Activated T-cell treated with anti-CD3 and anti-CD28 coated beads for 48 hours (primary cell): Measurements from ENCODE around the gene OR51D1.

Experiments used
- DNase-seq: peaks from one replicate; pipeline ENCODE4 v3.0.0-alpha.2; 2020; ENCODE audit warnings: low read depth

The OR51D1 gene

GRCh38 chr11:4645974-4646373, 8.7 kb downstream of the OR51D1 start:
- no peak for DNase-seq

- no peak for DNase-seq
Measured at GRCh38 chr11:4647766-4648165, 10.5 kb downstream of the OR51D1 start.

DNA sequence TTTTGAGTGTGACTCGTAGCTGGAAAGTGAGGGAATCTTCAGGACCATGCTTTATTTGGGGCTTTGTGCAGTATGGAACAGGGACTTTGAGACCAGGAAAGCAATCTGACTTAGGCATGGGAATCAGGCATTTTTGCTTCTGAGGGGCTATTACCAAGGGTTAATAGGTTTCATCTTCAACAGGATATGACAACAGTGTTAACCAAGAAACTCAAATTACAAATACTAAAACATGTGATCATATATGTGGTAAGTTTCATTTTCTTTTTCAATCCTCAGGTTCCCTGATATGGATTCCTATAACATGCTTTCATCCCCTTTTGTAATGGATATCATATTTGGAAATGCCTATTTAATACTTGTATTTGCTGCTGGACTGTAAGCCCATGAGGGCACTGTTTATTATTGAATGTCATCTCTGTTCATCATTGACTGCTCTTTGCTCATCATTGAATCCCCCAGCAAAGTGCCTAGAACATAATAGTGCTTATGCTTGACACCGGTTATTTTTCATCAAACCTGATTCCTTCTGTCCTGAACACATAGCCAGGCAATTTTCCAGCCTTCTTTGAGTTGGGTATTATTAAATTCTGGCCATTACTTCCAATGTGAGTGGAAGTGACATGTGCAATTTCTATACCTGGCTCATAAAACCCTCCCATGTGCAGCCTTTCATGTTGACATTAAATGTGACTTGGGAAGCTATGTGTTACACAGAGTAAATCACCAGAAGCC, 17.5 kb downstream of the OR51D1 start:
- no peak for DNase-seq

- DNase-seq, result no peak
Measured at GRCh38 chr11:4658629-4659445, 21.6 kb downstream of the OR51D1 start.

DNA sequence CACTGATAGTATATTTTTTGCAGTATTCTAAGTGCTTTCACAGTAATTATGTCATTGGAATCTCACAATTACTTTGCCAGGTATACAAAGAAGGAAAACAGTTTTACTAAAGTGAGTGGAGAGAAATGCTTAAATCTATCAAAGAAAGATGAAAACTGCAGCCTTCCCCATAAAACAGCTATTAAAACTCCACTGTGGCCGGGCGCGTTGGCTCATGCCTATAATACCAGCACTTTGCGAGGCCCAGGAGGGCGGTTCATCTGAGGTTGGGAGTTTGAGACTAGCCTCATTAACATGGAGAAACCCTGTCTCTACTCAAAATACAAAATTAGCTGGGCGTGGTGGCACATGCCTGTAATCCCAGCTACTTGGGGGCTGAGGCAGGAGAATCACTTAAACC, 25.6 kb downstream of the OR51D1 start:
- no peak for DNase-seq

GRCh38 chr11:4664183-4664582, 26.9 kb downstream of the OR51D1 start:
- DNase-seq, result no peak

- no peak for DNase-seq
Measured at GRCh38 chr11:4664786-4665185, 27.5 kb downstream of the OR51D1 start.

DNA sequence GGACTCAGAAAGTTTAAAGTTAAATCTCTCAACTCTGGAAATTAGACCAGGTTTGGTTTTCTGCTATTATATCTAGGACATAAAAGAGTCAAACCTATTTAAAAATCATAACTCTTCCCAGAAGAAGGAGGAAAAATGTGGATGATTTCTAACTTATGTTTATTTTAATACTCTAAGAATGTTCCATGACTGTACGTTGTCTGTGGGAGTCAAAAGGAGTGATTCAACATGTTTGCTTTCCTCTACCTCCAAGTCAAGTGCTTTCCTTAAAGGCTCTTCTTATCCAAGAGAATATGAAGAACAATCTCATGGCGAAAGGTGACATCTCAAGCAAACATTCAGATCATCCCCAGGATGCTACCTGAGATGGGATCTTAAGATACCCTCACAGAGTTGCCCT, 28.1 kb downstream of the OR51D1 start:
- DNase-seq, result no peak

DNA sequence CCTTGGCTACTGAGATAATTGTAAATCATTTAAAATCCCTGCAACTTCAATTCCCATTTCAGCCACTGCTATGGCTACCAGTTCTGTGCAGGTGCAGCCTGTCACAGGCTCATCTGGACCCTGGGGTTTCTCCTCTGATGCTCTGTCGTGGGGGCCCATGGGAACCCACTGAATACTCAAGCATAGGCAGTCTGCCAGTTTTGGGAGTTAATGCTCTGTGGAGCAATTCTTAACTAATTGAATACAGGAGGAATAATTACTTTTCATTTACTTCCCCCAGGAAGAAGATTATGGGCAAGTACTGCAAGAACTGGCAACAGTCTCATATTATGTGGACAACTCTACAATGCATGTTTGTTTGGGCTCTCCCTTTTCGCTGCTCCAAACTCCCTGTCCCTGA, 34.5 kb downstream of the OR51D1 start:
- DNase-seq, result no peak

- DNase-seq, result no peak
Measured at GRCh38 chr11:4672470-4672869, 35.2 kb downstream of the OR51D1 start.

DNA sequence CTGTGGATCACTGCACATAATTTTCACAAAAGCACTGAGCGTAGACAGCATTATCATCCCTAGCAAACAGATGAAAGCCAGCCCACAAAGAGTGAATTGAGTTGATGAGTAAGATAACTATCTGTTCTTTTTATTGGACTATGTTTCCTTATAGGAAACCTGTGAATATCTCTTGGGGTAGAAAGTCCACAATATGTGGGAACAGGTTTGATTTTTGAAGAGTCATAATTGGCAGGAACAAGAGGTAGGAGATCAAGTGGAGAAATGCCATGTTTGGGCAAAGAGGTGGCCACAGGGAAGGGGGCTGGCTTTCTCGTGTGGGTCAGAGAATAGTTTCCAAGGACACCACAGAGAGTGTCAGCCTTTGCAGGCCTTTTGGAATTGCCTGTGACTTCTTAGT, 36.5 kb downstream of the OR51D1 start:
- no peak for DNase-seq

- no peak for DNase-seq
Measured at GRCh38 chr11:4677948-4678347, 40.7 kb downstream of the OR51D1 start.

GRCh38 chr11:4680341-4680740, 43.1 kb downstream of the OR51D1 start:
- DNase-seq, result no peak

DNA sequence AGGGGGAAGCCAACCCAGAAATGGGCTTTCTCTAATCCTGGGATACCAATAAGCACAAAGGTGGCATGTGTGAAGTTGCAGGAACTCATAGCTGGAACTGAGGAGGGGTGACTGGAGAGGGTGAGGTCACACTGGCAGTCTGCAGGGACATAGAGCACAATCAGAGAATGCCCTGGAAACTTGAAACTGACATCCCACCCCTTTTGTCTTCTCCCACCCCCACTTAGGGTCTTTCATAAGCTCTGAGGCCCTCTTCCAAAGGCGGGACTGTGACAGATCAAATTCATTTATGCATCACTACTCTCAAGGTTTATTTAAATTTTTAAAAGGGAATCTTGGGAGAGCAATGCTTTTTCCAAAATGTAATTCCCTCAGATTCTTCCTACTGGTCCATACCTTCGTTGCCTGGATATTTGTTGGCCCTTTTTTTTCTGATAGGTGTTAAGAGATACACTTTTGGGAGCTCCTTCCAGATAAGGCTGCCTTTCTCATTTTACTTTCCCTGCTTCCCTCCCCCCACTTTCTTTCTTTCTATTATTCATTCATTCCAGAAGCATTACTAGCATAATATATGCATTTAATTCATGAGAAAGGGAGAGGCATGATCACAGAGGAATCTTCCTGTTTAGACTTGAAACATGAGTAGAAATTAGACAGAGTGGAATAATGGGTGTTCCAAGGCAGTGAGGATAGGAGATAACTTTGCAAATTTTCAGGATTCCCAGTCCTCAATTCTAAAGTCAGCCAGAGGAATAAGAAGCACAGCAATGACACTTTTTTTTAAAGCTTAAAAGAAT, 45.5 kb downstream of the OR51D1 start:
- DNase-seq, result no peak

GRCh38 chr11:4684631-4685285, 47.5 kb downstream of the OR51D1 start:
- DNase-seq, result no peak
